ENCODE results near the gene ROBO1.

GRCh38 chr3:79636372-79636771 is 131.4 kb downstream of the ROBO1 start:
- TF ChIP-seq CTCF (IDR thresholded peaks at IDR 0.05) (no peak), EZH2phosphoT487 (IDR thresholded peaks at IDR 0.05) (no peak)
